H9 (cell line): ENCODE results near the gene CCNT2. TPM values are rescaled to one million over a fixed set of nuclear protein-coding genes. Genes with fewer than 3 reads are reported as not detected.
A peak's percentile ranks its signal among the peaks of the same experiment; 100 is the strongest.

Experiments
- DNase-seq: peaks from one replicate; pipeline ENCODE4 v3.0.0-alpha.2; 2017
- H2AFZ ChIP-seq: one replicate; pipeline ENCODE4 v1.6.1; 2013; ENCODE audit warnings: mild to moderate bottlenecking, low read length, control low read depth, moderate library complexity
- H2AK5ac ChIP-seq: 2 replicates; pipeline ENCODE4 v1.6.1; 2013; ENCODE audit warnings: low read length, control low read depth, mixed read lengths; ENCODE audit not compliant: insufficient read length
- H2BK120ac ChIP-seq: one replicate; pipeline ENCODE4 v1.6.1; 2013; ENCODE audit warnings: low read depth, mild to moderate bottlenecking, low read length, control low read depth, inconsistent platforms; ENCODE audit not compliant: poor library complexity, severe bottlenecking
- H2BK12ac ChIP-seq: 2 replicates; pipeline ENCODE4 v1.6.1; 2013; ENCODE audit warnings: low read length, control low read depth, mixed read lengths, low read depth; ENCODE audit not compliant: insufficient read length
- H2BK15ac ChIP-seq: 2 replicates; pipeline ENCODE4 v1.6.1; 2013; ENCODE audit warnings: low read depth, low read length, control low read depth
- H2BK20ac ChIP-seq: one replicate; pipeline ENCODE4 v1.6.1; 2013; ENCODE audit warnings: low read depth, mild to moderate bottlenecking, low read length, control low read depth, inconsistent platforms; ENCODE audit not compliant: poor library complexity, severe bottlenecking
- H2BK5ac ChIP-seq: 2 replicates; pipeline ENCODE4 v1.6.1; 2013; ENCODE audit warnings: low read length, control low read depth, mixed read lengths; ENCODE audit not compliant: insufficient read length
- H3K14ac ChIP-seq: 2 replicates; pipeline ENCODE4 v1.6.1; 2013; ENCODE audit warnings: low read length, control low read depth; ENCODE audit not compliant: insufficient read depth
- H3K18ac ChIP-seq: 2 replicates; pipeline ENCODE4 v1.6.1; 2013; ENCODE audit warnings: low read depth, mild to moderate bottlenecking, mixed read lengths, low read length, control low read depth; ENCODE audit not compliant: insufficient read length
- H3K23ac ChIP-seq: 2 replicates; pipeline ENCODE4 v1.6.1; 2013; ENCODE audit warnings: low read length, control low read depth, mixed read lengths, low read depth; ENCODE audit not compliant: insufficient read length
- H3K23me2 ChIP-seq: 2 replicates; pipeline ENCODE4 v1.6.1; 2013; ENCODE audit warnings: low read depth, mild to moderate bottlenecking, mixed read lengths, low read length, control low read depth; ENCODE audit not compliant: insufficient read length, poor library complexity, severe bottlenecking
- H3K27ac ChIP-seq: 2 replicates; pipeline ENCODE4 v1.5.1; 2013; ENCODE audit warnings: low read length, control low read depth, mixed read lengths, low read depth; ENCODE audit not compliant: insufficient read length
- H3K27me3 ChIP-seq: 2 replicates; pipeline ENCODE4 v1.6.1; 2013; ENCODE audit warnings: low read length, control low read depth, inconsistent platforms; ENCODE audit not compliant: insufficient read depth
- H3K4ac ChIP-seq: 2 replicates; pipeline ENCODE4 v1.6.1; 2013; ENCODE audit warnings: low read depth, mild to moderate bottlenecking, control low read depth, inconsistent platforms, low read length, moderate library complexity
- H3K4me1 ChIP-seq: 2 replicates; pipeline ENCODE4 v1.6.1; 2013; ENCODE audit warnings: low read length, control low read depth, inconsistent platforms; ENCODE audit not compliant: insufficient read depth
- H3K4me2 ChIP-seq: 2 replicates; pipeline ENCODE4 v1.6.1; 2013; ENCODE audit warnings: low read length, control low read depth, mixed read lengths; ENCODE audit not compliant: insufficient read length, insufficient read depth
- H3K56ac ChIP-seq: 2 replicates; pipeline ENCODE4 v1.6.1; 2013; ENCODE audit warnings: low read depth, mild to moderate bottlenecking, mixed read lengths, low read length, control low read depth; ENCODE audit not compliant: insufficient read length
- H3K79me1 ChIP-seq: 2 replicates; pipeline ENCODE4 v1.6.1; 2013; ENCODE audit warnings: low read depth, mild to moderate bottlenecking, moderate library complexity, low read length, control low read depth, inconsistent platforms; ENCODE audit not compliant: insufficient read depth, poor library complexity, severe bottlenecking
- H3K79me2 ChIP-seq: 2 replicates; pipeline ENCODE4 v1.6.1; 2013; ENCODE audit warnings: low read length, control low read depth, inconsistent platforms; ENCODE audit not compliant: insufficient read depth
- H3K9ac ChIP-seq: 2 replicates; pipeline ENCODE4 v1.6.1; 2013; ENCODE audit warnings: low read length, control low read depth, mixed read lengths; ENCODE audit not compliant: insufficient read length; ENCODE audit errors: extremely low read depth
- H3K9me3 ChIP-seq: one replicate; pipeline ENCODE4 v1.6.1; 2013; ENCODE audit warnings: low read depth, low read length, inconsistent platforms; ENCODE audit not compliant: control insufficient read depth
- H3T11ph ChIP-seq: one replicate; pipeline ENCODE4 v1.6.1; 2013; ENCODE audit warnings: mild to moderate bottlenecking, low read length, control low read depth, inconsistent platforms
- H4K20me1 ChIP-seq: one replicate; pipeline ENCODE4 v1.6.1; 2013; ENCODE audit not compliant: control insufficient read depth, insufficient read length, insufficient read depth
- H4K5ac ChIP-seq: 2 replicates; pipeline ENCODE4 v1.6.1; 2013; ENCODE audit warnings: low read depth, mild to moderate bottlenecking, mixed read lengths, low read length, control low read depth; ENCODE audit not compliant: insufficient read length
- H4K8ac ChIP-seq: replicated peaks from 2 replicates; pipeline ENCODE4 v1.6.1; 2013; ENCODE audit warnings: low read length, control low read depth, mixed read lengths, low read depth; ENCODE audit not compliant: insufficient read length
- H4K91ac ChIP-seq: 2 replicates; pipeline ENCODE4 v1.6.1; 2013; ENCODE audit warnings: low read depth, mild to moderate bottlenecking, moderate library complexity, mixed read lengths, low read length, control low read depth; ENCODE audit not compliant: insufficient read length
- H3K27ac Mint-ChIP-seq, 3 experiments: 2 replicates in 2 of 3; 3 replicates in 1 of 3; pipeline ENCODE4 v1.8.0; 2020 to 2021; ENCODE audit warnings: mixed read lengths in 3 of 3, mild to moderate bottlenecking in 1 of 3, moderate library complexity in 1 of 3
- H3K27me3 Mint-ChIP-seq: 2 replicates; pipeline ENCODE4 v1.8.0; 2021; ENCODE audit warnings: low read depth, mild to moderate bottlenecking, moderate library complexity, mixed read lengths
- H3K36me3 Mint-ChIP-seq, 3 experiments: 2 replicates in 2 of 3; 3 replicates in 1 of 3; pipeline ENCODE4 v1.8.0; 2020 to 2021; ENCODE audit warnings: low read depth in 3 of 3, mixed read lengths in 3 of 3; ENCODE audit not compliant: insufficient read depth in 1 of 3
- H3K4me1 Mint-ChIP-seq, 2 experiments: 2 replicates each; pipeline ENCODE4 v1.8.0; 2020; ENCODE audit warnings: mixed read lengths in 2 of 2
- H3K4me3 Mint-ChIP-seq, 2 experiments: 2 replicates in 1 of 2; 3 replicates in 1 of 2; pipeline ENCODE4 v1.8.0; 2020 to 2021; ENCODE audit warnings: mild to moderate bottlenecking in 2 of 2, mixed read lengths in 2 of 2, moderate library complexity in 1 of 2
- H3K9me3 Mint-ChIP-seq, 2 experiments: 2 replicates in 1 of 2; 3 replicates in 1 of 2; pipeline ENCODE4 v1.8.0; 2020; ENCODE audit warnings: mild to moderate bottlenecking in 2 of 2, mixed read lengths in 2 of 2, moderate library complexity in 1 of 2
- CTCF ChIP-seq: fragments of 200-600 bp; sonication (generic); conservative IDR thresholded peaks from 3 replicates; pipeline ENCODE4 v1.8.0; 2021; ENCODE audit warnings: antibody characterized with exemption, mild to moderate bottlenecking
- WGBS: extraction: QIAGEN DNeasy Blood & Tissue Kit; methylation state at CpG from one replicate; pipeline ENCODE4 v1.1.7; 2013; ENCODE audit warnings: missing lambda C conversion rate, low lambda C conversion rate, mixed read lengths; ENCODE audit not compliant: insufficient read length; ENCODE audit errors: extremely low coverage; 5-methylcytosine and 5-hydroxymethylcytosine counted together
- total RNA-seq: library from RNA; stranded (reverse); gene quantifications from 2 replicates; pipeline ENCODE4 v1.2.1, GENCODE V29; 2021

The CCNT2 gene
- total RNA-seq, 1 experiment from 2014 or later: 42.0 TPM

- H4K8ac ChIP-seq: no peak overlapping the region
- H2AFZ ChIP-seq: no peak overlapping the region
- H2BK15ac ChIP-seq: no peak overlapping the region
- no peak overlapping the region for H3K4me2 ChIP-seq
- WGBS: no CpG with 5 or more reads among the region's 17 CpGs
- Mint-ChIP-seq H3K9me3 (peaks cover 0 to 4% of the 10 kb centered on the region in 2 experiments; a peak in 1 of 5 replicates), H3K4me1 (peaks cover 17 to 21% of the 10 kb centered on the region in 2 experiments), H3K27me3 (peaks cover 11% of the 10 kb centered on the region), H3K4me3 (no peak overlapping the region), H3K36me3 (no peaks in the 10 kb centered on the region), H3K27ac (no peak overlapping the region)
- no peaks in the 10 kb centered on the region for H3K27me3 ChIP-seq
- H3K9ac ChIP-seq: no peak overlapping the region
- no peak overlapping the region for H2BK5ac ChIP-seq
- no peaks in the 10 kb centered on the region for H3K9me3 ChIP-seq
- no peak overlapping the region for H2BK20ac ChIP-seq
- no peaks in the 10 kb centered on the region for H3K23me2 ChIP-seq
- no peak overlapping the region for H3K27ac ChIP-seq
- H3K56ac ChIP-seq: no peak overlapping the region
- peaks cover 3% of the 10 kb centered on the region; the same call in 1 of the 2 replicates for H3K4me1 ChIP-seq
- H2BK12ac ChIP-seq: no peak overlapping the region
- H4K91ac ChIP-seq: no peak overlapping the region
- no peak overlapping the region for H3T11ph ChIP-seq
- no peak overlapping the region for H2BK120ac ChIP-seq
- H3K18ac ChIP-seq: no peak overlapping the region
- H2AK5ac ChIP-seq: no peak overlapping the region
- no peak overlapping the region for H3K14ac ChIP-seq
- DNase-seq: peak; percentile 79
- peak; percentile 97 for TF ChIP-seq CTCF
- H4K20me1 ChIP-seq: no peaks in the 10 kb centered on the region
- H3K79me2 ChIP-seq: no peaks in the 10 kb centered on the region
- H3K79me1 ChIP-seq: no peaks in the 10 kb centered on the region
- no peak overlapping the region for H3K23ac ChIP-seq
- no peak overlapping the region for H4K5ac ChIP-seq
- no peak overlapping the region for H3K4ac ChIP-seq
These were observed 85.6 kb downstream of the CCNT2 start for GRCh38 chr2:135004005-135004746.
